PC-3 (cell line): ENCODE data around the gene JAM2.

Experiments
- EZH2 ChIP-seq: fragments of 300-600 bp; sonication (generic); IDR thresholded peaks from one replicate; pipeline ENCODE4 v1.6.1; 2017; ENCODE audit warnings: antibody characterized with exemption, mild to moderate bottlenecking, low read length; ENCODE audit not compliant: unreplicated experiment
- EZH2phosphoT487 ChIP-seq: fragments of 300-600 bp; sonication (generic); IDR thresholded peaks from 2 replicates; pipeline ENCODE4 v1.6.1; 2018; ENCODE audit warnings: mild to moderate bottlenecking, antibody characterized with exemption, low read length, borderline replicate concordance
- TF ChIP-seq, protein P1 (sequence below): fragments of 300-600 bp; sonication (generic); conservative IDR thresholded peaks from 2 replicates; pipeline ENCODE4 v1.5.1; 2017; ENCODE audit warnings: antibody characterized with exemption, low read depth, mild to moderate bottlenecking, low read length

DNA sequence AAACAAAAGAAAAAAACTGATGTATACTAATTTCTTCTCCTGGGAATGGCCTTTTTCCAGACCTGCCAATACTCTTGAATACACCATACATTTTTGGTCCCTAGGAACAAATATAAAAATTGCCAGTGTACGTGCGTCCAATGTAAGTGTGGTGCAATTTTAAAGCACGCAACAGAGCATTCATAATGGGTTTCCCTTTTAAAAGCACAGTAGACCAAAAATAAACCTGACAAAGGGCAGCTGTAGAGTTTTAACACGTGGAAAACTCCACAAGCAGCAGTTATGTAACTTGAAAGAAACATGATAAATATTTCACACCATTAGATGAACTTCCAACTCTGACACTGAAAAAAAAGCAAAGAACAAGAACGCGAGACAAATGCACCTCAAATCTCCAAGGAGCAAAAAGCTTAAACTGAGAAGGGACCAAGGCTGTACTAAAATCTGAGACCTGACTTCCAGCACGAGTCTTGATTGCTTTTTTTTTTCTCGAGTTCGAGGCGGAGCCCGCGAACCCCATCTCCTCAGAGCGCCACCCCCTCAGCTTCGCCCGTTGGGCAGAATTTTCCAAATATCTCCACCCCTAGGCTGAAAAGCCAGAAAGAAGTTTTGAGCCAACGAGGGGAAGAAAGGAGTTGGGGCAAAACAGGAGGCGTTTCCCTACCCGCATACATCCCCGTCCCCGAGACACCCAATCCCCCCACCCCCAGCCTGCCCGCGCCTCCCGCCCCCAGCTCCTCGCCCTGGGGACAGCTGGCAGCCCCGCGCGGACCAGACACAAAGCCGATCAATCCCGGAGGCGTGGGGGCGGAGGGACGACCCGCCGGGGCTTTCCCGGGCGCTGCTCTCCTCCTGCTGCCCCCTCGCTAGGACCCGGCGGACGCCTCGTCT, at the start of gene JAM2:
- TF ChIP-seq, protein P1, sequence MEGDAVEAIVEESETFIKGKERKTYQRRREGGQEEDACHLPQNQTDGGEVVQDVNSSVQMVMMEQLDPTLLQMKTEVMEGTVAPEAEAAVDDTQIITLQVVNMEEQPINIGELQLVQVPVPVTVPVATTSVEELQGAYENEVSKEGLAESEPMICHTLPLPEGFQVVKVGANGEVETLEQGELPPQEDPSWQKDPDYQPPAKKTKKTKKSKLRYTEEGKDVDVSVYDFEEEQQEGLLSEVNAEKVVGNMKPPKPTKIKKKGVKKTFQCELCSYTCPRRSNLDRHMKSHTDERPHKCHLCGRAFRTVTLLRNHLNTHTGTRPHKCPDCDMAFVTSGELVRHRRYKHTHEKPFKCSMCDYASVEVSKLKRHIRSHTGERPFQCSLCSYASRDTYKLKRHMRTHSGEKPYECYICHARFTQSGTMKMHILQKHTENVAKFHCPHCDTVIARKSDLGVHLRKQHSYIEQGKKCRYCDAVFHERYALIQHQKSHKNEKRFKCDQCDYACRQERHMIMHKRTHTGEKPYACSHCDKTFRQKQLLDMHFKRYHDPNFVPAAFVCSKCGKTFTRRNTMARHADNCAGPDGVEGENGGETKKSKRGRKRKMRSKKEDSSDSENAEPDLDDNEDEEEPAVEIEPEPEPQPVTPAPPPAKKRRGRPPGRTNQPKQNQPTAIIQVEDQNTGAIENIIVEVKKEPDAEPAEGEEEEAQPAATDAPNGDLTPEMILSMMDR: no peak
- TF ChIP-seq EZH2phosphoT487 (no peak), EZH2 (no peak)
